GM12878 (cell line): Measurements from ENCODE around the gene ABHD8. TPM values are rescaled to one million over a fixed set of nuclear protein-coding genes. Genes with fewer than 3 reads are reported as not detected.
A peak's percentile ranks its signal among the peaks of the same experiment; 100 is the strongest.

Source experiments
- BMI1 ChIP-seq: fragments of 450-650 bp; IDR thresholded peaks from 2 replicates; pipeline ENCODE4 v1.6.1; 2016; ENCODE audit warnings: mild to moderate bottlenecking, moderate library complexity, borderline replicate concordance
- EGR1 ChIP-seq, 2 experiments: IDR thresholded peaks; 1 replicate in 1 of 2; 2 replicates in 1 of 2; pipeline ENCODE4 v1.6.1; 2011 to 2012; ENCODE audit warnings: low read depth in 2 of 2, low read length in 2 of 2, borderline replicate concordance in 1 of 2, mild to moderate bottlenecking in 1 of 2, moderate library complexity in 1 of 2
- HSF1 ChIP-seq: fragments of 150-350 bp; IDR thresholded peaks from 2 replicates; pipeline ENCODE4 v1.6.1; 2014; ENCODE audit warnings: mild to moderate bottlenecking, low read depth, low read length
- IRF4 ChIP-seq: IDR thresholded peaks from 2 replicates; pipeline ENCODE4 v1.6.1; 2011; ENCODE audit warnings: low read depth, low read length
- KAT2A ChIP-seq: conservative IDR thresholded peaks from 2 replicates; pipeline ENCODE4 v1.6.1; 2011; ENCODE audit warnings: low read depth, low read length; ENCODE audit not compliant: control insufficient read depth
- MEF2A ChIP-seq: IDR thresholded peaks from 2 replicates; pipeline ENCODE4 v1.6.1; 2011; ENCODE audit warnings: low read depth, mild to moderate bottlenecking, low read length, moderate library complexity; ENCODE audit not compliant: insufficient read depth
- MEF2B ChIP-seq: fragments of 450-650 bp; IDR thresholded peaks from 2 replicates; pipeline ENCODE4 v1.6.1; 2018; ENCODE audit warnings: mild to moderate bottlenecking, moderate library complexity; ENCODE audit not compliant: partially characterized antibody, poor library complexity, severe bottlenecking
- NFYB ChIP-seq: IDR thresholded peaks from 2 replicates; pipeline ENCODE4 v1.6.1; 2011; ENCODE audit warnings: low read depth, mild to moderate bottlenecking, low read length, improper control_type of control experiment, moderate library complexity; ENCODE audit not compliant: insufficient read depth
- NR2C1 ChIP-seq: fragments of 450-650 bp; IDR thresholded peaks from 2 replicates; pipeline ENCODE4 v1.6.1; 2017; ENCODE audit warnings: antibody characterized with exemption, mild to moderate bottlenecking, moderate library complexity
- POLR2A ChIP-seq: IDR thresholded peaks from 2 replicates; pipeline ENCODE4 v1.6.1; 2011; ENCODE audit warnings: low read depth, mild to moderate bottlenecking, low read length
- POU2F2 ChIP-seq: IDR thresholded peaks from 3 replicates; pipeline ENCODE4 v1.6.1; 2011; ENCODE audit warnings: low read depth, mild to moderate bottlenecking, low read length, borderline replicate concordance
- RAD21 ChIP-seq: IDR thresholded peaks from 2 replicates; pipeline ENCODE4 v1.6.1; 2011; ENCODE audit warnings: mild to moderate bottlenecking, low read depth, low read length, moderate library complexity; ENCODE audit not compliant: insufficient read depth
- RUNX3 ChIP-seq: IDR thresholded peaks from 2 replicates; pipeline ENCODE4 v1.6.1; 2012; ENCODE audit warnings: low read length, inconsistent platforms
- TAF1 ChIP-seq: IDR thresholded peaks from 2 replicates; pipeline ENCODE4 v1.6.1; 2011; ENCODE audit warnings: mild to moderate bottlenecking, low read depth, low read length, borderline replicate concordance
- TCF7 ChIP-seq: IDR thresholded peaks from 2 replicates; pipeline ENCODE4 v1.6.1; 2014; ENCODE audit warnings: antibody characterized with exemption, borderline replicate concordance
- polyA plus RNA-seq, 11 experiments: library from polyadenylated mRNA; depleted of rRNA in 4 of 11; unstranded in 6 of 11; stranded (reverse) in 5 of 11; fragments of >200 nt; fragmentation: Nextera tagmentation in 4 of 11; fragmentation: Illumina TruSeq in 1 of 11; extraction: Ambion mirVana in 4 of 11; extraction: Trizol in 1 of 11; gene quantifications; 1 replicate in 1 of 11; 2 replicates in 10 of 11; pipeline versions ENCODE4 v1.2.1 to v1.2.3, GENCODE V29; 2011 to 2016; ENCODE audit warnings: inconsistent platforms in 2 of 11, missing spikeins in 2 of 11, low read depth in 1 of 11
- total RNA-seq, 4 experiments: library from RNA; depleted of rRNA in 3 of 4; stranded (reverse); fragments of >200 nt in 3 of 4; fragmentation: Illumina TruSeq in 1 of 4; extraction: Trizol in 1 of 4; gene quantifications; 2 replicates each; pipeline versions ENCODE4 v1.2.1 to v1.2.3, GENCODE V29; 2013 to 2021
- TF ChIP-seq, protein P1 (sequence below): IDR thresholded peaks from 2 replicates; pipeline ENCODE4 v1.6.1; 2012; ENCODE audit warnings: low read depth, low read length, improper control_type of control experiment
- TF ChIP-seq, protein P2 (sequence below): IDR thresholded peaks from 2 replicates; pipeline ENCODE4 v1.6.1; 2011; ENCODE audit warnings: mild to moderate bottlenecking, low read depth, low read length, moderate library complexity; ENCODE audit not compliant: insufficient replicate concordance
- TF ChIP-seq, protein P3 (sequence below): fragments of 450-650 bp; IDR thresholded peaks from 2 replicates; pipeline ENCODE4 v1.6.1; 2016; ENCODE audit warnings: mild to moderate bottlenecking, moderate library complexity, borderline replicate concordance
- TF ChIP-seq, protein P4 (sequence below), 3 experiments: IDR thresholded peaks in 2 of 3; conservative IDR thresholded peaks in 1 of 3; 2 replicates each; pipeline ENCODE4 v1.5.1; 2011; ENCODE audit warnings: low read depth in 3 of 3, low read length in 3 of 3, mild to moderate bottlenecking in 3 of 3, control low read depth in 2 of 3, moderate library complexity in 2 of 3, inconsistent platforms in 1 of 3, mixed read lengths in 1 of 3; ENCODE audit not compliant: control insufficient read depth in 2 of 3, insufficient read depth in 1 of 3; ENCODE audit errors: extremely low read depth in 1 of 3

ABHD8 gene
- total and polyA plus RNA-seq, 10 of the 15 experiments (the other 5 are each of a cell fraction or from before 2014, with no cell fraction given): 0.03 to 12.5 (median 6.0) TPM

- TF ChIP-seq, protein P1, sequence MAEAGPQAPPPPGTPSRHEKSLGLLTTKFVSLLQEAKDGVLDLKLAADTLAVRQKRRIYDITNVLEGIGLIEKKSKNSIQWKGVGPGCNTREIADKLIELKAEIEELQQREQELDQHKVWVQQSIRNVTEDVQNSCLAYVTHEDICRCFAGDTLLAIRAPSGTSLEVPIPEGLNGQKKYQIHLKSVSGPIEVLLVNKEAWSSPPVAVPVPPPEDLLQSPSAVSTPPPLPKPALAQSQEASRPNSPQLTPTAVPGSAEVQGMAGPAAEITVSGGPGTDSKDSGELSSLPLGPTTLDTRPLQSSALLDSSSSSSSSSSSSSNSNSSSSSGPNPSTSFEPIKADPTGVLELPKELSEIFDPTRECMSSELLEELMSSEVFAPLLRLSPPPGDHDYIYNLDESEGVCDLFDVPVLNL: no peak
- TF ChIP-seq, protein P2, sequence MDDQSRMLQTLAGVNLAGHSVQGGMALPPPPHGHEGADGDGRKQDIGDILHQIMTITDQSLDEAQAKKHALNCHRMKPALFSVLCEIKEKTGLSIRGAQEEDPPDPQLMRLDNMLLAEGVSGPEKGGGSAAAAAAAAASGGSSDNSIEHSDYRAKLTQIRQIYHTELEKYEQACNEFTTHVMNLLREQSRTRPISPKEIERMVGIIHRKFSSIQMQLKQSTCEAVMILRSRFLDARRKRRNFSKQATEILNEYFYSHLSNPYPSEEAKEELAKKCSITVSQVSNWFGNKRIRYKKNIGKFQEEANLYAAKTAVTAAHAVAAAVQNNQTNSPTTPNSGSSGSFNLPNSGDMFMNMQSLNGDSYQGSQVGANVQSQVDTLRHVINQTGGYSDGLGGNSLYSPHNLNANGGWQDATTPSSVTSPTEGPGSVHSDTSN: peak; percentile 72
- TF ChIP-seq POLR2A (peak; percentile 87), RAD21 (no peak), EGR1 (IDR thresholded peaks at IDR 0.05; ENCODE audit: borderline replicate concordance in 1 of 2, low read depth in 2 of 2, low read length in 2 of 2) (peak in 1 of 2 experiments; percentile 59; a peak in 2 of 3 replicates), TCF7 (no peak), NR2C1 (peak; percentile 95), HSF1 (0 out of 2 replicates have a peak, but pooled peaks have one; percentile 40), KAT2A (no peak), RUNX3 (peak; percentile 86), POU2F2 (peak; percentile 50; the same call in 1 of the 3 replicates), IRF4 (peak; percentile 64; the same call in 1 of the 2 replicates), TAF1 (peak; percentile 84), NFYB (peak; percentile 100), MEF2A (no peak), BMI1 (no peak), MEF2B (peak; percentile 9)
- TF ChIP-seq, protein P3, sequence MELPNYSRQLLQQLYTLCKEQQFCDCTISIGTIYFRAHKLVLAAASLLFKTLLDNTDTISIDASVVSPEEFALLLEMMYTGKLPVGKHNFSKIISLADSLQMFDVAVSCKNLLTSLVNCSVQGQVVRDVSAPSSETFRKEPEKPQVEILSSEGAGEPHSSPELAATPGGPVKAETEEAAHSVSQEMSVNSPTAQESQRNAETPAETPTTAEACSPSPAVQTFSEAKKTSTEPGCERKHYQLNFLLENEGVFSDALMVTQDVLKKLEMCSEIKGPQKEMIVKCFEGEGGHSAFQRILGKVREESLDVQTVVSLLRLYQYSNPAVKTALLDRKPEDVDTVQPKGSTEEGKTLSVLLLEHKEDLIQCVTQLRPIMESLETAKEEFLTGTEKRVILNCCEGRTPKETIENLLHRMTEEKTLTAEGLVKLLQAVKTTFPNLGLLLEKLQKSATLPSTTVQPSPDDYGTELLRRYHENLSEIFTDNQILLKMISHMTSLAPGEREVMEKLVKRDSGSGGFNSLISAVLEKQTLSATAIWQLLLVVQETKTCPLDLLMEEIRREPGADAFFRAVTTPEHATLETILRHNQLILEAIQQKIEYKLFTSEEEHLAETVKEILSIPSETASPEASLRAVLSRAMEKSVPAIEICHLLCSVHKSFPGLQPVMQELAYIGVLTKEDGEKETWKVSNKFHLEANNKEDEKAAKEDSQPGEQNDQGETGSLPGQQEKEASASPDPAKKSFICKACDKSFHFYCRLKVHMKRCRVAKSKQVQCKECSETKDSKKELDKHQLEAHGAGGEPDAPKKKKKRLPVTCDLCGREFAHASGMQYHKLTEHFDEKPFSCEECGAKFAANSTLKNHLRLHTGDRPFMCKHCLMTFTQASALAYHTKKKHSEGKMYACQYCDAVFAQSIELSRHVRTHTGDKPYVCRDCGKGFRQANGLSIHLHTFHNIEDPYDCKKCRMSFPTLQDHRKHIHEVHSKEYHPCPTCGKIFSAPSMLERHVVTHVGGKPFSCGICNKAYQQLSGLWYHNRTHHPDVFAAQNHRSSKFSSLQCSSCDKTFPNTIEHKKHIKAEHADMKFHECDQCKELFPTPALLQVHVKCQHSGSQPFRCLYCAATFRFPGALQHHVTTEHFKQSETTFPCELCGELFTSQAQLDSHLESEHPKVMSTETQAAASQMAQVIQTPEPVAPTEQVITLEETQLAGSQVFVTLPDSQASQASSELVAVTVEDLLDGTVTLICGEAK: peak; percentile 92
- TF ChIP-seq, protein P4, sequence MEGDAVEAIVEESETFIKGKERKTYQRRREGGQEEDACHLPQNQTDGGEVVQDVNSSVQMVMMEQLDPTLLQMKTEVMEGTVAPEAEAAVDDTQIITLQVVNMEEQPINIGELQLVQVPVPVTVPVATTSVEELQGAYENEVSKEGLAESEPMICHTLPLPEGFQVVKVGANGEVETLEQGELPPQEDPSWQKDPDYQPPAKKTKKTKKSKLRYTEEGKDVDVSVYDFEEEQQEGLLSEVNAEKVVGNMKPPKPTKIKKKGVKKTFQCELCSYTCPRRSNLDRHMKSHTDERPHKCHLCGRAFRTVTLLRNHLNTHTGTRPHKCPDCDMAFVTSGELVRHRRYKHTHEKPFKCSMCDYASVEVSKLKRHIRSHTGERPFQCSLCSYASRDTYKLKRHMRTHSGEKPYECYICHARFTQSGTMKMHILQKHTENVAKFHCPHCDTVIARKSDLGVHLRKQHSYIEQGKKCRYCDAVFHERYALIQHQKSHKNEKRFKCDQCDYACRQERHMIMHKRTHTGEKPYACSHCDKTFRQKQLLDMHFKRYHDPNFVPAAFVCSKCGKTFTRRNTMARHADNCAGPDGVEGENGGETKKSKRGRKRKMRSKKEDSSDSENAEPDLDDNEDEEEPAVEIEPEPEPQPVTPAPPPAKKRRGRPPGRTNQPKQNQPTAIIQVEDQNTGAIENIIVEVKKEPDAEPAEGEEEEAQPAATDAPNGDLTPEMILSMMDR (IDR thresholded peaks at IDR 0.05 in 2 of 3, conservative IDR thresholded peaks at IDR 0.05 in 1 of 3; ENCODE audit: control insufficient read depth in 2 of 3, extremely low read depth in 1 of 3, insufficient read depth in 1 of 3, low read depth in 3 of 3, low read length in 3 of 3): no peak
These were observed 6.2 kb upstream of the ABHD8 start, which contains the start of gene DDA1 (continued) for GRCh38 chr19:17309198-17309964.
